Fibroblast of villous mesenchyme (primary cell): ENCODE results near the gene LONP1. TPM values are rescaled to one million over a fixed set of nuclear protein-coding genes. Genes with fewer than 3 reads are reported as not detected.
A peak's percentile ranks its signal among the peaks of the same experiment; 100 is the strongest.

Source experiments
- DNase-seq: peaks from one replicate; pipeline ENCODE4 v3.0.0-alpha.2; 2010; ENCODE audit warnings: low read depth
- H3K4me3 ChIP-seq: 2 replicates; pipeline ENCODE4 v1.5.1; 2011; ENCODE audit warnings: low read depth, mild to moderate bottlenecking, low read length
- total RNA-seq: library from RNA; depleted of rRNA; stranded (reverse); fragments of >200 nt; gene quantifications from 2 replicates; pipeline ENCODE4 v1.2.3, GENCODE V29; 2012
- TF ChIP-seq, protein P1 (sequence below): IDR thresholded peaks from 2 replicates; pipeline ENCODE4 v1.5.1; 2012; ENCODE audit warnings: low read depth, mild to moderate bottlenecking, low read length; ENCODE audit not compliant: insufficient read depth

The LONP1 gene
- total RNA-seq, 1 donor = 65.2 TPM

DNA sequence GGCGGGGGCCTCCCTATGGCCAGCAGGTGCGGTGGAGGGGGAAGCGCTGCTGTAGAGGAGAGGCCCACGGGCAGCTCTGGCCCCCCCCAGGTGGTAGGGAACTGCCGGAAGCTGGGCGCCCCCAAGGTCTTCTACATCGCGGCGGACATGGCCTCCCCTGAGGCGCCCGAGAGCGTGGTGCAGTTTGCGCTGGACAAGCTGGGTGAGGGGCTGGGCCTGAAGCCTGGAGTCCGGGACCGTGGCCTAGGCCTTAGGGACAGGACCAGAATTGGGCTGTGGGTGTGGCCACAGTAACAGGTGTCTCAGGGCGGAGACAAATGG lies 33.7 kb downstream of the LONP1 start:
- TF ChIP-seq, protein P1, sequence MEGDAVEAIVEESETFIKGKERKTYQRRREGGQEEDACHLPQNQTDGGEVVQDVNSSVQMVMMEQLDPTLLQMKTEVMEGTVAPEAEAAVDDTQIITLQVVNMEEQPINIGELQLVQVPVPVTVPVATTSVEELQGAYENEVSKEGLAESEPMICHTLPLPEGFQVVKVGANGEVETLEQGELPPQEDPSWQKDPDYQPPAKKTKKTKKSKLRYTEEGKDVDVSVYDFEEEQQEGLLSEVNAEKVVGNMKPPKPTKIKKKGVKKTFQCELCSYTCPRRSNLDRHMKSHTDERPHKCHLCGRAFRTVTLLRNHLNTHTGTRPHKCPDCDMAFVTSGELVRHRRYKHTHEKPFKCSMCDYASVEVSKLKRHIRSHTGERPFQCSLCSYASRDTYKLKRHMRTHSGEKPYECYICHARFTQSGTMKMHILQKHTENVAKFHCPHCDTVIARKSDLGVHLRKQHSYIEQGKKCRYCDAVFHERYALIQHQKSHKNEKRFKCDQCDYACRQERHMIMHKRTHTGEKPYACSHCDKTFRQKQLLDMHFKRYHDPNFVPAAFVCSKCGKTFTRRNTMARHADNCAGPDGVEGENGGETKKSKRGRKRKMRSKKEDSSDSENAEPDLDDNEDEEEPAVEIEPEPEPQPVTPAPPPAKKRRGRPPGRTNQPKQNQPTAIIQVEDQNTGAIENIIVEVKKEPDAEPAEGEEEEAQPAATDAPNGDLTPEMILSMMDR = no peak
- no peak for DNase-seq
- peak overlapping the region; percentile 67 for H3K4me3 ChIP-seq

DNA sequence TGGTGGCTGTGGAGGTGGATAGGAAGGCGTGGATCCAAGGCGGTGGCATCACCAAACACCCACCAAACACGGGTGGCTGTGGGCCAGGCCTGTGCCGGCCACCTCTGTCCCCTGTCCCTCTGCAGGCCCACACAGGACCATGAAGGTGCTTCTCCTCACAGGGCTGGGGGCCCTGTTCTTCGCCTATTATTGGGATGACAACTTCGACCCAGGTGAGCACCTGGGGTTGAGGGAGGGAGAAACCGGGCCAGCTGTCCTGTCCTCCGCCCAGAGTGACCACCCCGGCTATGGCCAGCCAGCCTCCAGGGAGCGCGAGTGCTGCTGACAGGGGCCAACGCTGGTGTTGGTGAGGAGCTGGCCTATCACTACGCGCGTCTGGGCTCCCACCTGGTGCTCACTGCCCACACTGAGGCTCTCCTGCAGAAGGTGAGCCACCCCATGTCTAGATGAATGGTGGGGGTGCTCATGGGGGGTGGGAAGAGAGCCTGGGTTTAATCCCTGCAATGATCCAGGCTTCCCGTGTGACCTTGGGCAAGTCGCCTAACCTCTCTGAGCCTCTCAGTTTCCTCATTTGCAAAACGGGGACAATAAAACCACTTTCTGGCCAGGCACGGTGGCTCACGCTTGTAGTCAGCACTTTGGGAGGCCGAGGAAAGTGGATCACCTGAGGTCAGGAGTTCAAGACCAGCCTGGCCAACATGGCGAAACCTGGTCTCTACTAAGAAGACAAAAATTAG lies 35.1 kb downstream of the LONP1 start:
- no peak overlapping the region for H3K4me3 ChIP-seq
- no peak for DNase-seq
- TF ChIP-seq, protein P1 = no peak

DNA sequence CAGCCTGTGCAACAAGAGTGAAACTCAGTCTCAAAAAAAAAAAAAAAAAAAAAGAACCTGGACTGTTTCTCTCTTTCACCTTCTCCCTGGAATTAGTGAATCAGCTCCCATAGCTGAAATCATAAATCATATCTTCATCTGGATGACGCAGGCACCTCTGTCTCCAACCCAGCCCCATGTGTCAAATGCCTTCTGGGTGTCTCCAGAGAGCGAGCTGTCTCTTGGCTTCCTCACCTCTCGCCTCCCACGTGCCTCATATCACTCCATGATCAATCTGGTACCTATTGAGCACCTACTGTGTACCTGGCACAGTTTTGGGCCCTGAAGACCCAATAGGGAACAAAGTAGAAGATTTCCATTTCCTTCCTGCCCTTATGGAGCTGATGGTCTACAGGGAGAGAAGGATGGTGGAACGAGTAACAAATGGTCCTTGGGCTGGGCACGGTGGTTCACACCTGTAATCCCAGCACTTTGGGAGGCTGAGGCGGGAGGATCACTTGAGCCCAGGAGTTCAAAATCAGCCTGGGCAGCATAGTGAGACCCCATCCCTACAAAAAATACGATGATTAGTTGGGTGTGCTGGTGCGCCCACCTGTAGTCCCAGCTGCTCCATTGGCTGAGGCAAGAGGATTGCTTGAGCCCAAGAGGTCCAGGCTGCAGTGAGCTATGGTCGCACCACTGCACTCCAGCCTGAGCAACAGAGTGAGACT lies 36.6 kb downstream of the LONP1 start:
- DNase-seq = no peak
- TF ChIP-seq, protein P1 = no peak
- no peak overlapping the region for H3K4me3 ChIP-seq

DNA sequence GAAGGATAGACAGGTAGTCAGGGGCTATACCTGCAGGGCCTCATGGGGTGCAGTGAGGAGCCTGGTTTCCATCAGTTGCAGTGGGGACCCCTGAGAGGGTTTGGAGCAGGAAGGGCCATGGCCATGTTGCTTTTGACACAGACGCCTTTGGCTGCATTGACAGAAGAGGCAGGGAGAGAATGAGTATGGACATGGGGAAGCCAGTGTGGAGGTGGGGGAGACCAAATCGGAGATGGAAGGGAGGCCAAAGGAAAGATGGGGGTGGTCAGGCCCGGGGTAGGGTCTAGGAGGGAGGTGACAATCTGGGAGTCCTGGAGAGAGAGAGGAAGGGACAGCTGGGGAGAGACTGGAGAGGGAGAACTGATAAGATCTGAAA lies 37.9 kb downstream of the LONP1 start:
- no peak for DNase-seq
- no peak overlapping the region for H3K4me3 ChIP-seq
- TF ChIP-seq, protein P1 = no peak

DNA sequence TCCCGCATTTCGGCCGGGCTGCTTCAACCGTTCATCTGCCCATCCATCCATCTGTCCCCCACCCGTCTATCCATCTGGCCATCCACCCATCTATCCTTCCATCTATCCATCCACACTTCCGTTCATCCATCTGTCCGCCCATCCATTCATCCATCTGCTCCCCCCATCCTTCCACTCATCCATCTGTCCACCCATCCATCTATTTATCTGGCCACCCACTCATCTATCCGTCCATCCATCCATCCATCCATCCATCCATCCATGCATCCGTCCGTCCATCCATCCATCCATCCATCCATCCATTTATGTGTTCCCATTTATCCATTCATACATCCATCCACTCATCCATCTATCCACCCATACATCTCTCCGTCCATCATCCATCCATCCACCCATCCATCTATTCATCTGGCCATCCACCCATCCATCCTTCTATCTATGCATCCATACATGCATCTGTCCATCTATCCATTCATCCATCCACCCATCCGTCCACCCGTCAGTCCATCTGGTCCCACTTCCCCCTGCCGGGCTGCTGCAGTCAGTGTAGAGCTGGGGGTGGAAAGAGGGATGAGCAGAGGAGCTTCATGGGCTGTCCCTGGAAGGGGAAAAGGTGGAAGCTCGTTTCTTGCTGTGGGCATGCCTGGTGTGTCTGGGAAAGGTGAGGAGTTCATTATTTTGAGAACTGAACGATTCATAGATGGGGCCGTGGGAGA lies 38.4 kb downstream of the LONP1 start:
- TF ChIP-seq, protein P1 = no peak
- no peak for DNase-seq
- H3K4me3 ChIP-seq = peak overlapping the region; percentile 99

DNA sequence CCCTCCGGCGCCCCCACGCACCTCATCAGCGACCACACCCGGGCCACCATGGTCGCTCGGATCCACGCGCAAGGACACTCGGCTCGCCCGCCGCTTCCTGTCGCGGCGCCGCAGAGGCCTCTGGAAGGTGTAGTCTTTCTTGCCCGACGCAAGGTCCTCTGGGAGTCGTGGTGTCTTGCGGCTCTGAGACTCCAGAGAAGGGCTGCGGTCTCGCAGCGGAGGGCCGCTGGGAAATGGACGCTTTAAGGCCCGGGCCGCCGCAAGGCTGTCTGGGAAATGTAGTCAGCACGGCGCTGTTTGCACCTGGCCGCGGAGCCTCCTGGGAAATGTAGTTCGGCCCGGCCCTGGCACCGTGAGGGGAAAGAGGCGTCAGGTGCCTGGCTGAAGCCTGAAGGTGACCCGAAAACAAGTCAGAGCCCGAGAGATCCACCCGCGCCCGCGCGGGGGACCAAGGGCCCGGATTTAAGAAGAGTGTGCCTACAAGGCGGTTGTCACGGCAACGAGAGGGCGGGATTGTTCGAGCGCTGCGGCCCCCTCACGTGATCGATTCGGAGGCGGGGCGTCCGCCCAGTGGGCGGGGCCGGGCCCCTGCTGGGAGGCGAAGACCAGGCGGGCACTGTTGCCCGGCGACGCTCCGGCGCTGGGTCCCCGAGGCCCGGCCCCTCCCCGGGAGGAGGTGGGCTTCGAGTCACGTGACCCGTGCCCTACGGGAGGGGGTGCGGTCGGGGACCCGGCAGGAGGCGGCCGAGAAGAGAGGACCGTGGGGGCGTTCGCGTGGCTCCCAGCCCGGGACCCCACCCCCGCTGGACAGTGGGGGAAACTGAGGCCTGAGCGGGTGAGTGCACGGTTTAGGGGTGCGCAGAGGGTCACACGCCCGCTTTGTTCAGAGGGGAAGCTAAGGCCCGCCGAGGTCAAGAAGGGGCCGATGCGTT lies 39.2 kb downstream of the LONP1 start, which contains the start of the genes HSD11B1L and MICOS13:
HSD11B1L (plus strand) TSS at position 591 of the 932 bp plus-strand sequence. CDS start 3,806 bp downstream, outside the sequence.
MICOS13 (minus strand) TSS at position 80 of the 932 bp plus-strand sequence; CDS start at position 50, 30 bp downstream.
- peak; percentile 99 for DNase-seq
- peak within 1 kb of the TSS; percentile 99 for H3K4me3 ChIP-seq
- TF ChIP-seq, protein P1 = no peak
